HepG2 (cell line): ENCODE measurements around the gene LYPD6B.

ENCODE experiments used
- CHD4 ChIP-seq: fragments of 200-600 bp; sonication (generic); IDR thresholded peaks from 2 replicates; pipeline ENCODE4 v1.7.0; 2017; ENCODE audit warnings: mild to moderate bottlenecking, low read length, borderline replicate concordance
- UBTF ChIP-seq: sonication (generic); formaldehyde crosslinking; IDR thresholded peaks from 2 replicates; pipeline ENCODE4 v1.4.0; 2020; ENCODE audit warnings: mild to moderate bottlenecking, missing genetic modification reagents
- TF ChIP-seq, protein P1 (sequence below): sonication (generic); formaldehyde crosslinking; IDR thresholded peaks from 2 replicates; pipeline ENCODE4 v1.5.0; 2020; ENCODE audit warnings: missing genetic modification reagents, mild to moderate bottlenecking, borderline replicate concordance

- TF ChIP-seq UBTF (no peak), CHD4 (no peak)
- TF ChIP-seq, protein P1, sequence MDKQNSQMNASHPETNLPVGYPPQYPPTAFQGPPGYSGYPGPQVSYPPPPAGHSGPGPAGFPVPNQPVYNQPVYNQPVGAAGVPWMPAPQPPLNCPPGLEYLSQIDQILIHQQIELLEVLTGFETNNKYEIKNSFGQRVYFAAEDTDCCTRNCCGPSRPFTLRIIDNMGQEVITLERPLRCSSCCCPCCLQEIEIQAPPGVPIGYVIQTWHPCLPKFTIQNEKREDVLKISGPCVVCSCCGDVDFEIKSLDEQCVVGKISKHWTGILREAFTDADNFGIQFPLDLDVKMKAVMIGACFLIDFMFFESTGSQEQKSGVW (CRISPR knock-in tag): no peak
These were observed 36.1 kb upstream of the LYPD6B start for GRCh38 chr2:149002378-149002890.
